GM21786 (cell line): ENCODE data around the gene MCM9.
"Not testable (repeated sequence)": the region's sequence is repeated elsewhere in the genome, so short reads cannot be mapped to it uniquely, and the experiment has no call there.

Experiments used
- ATAC-seq: cut with Tn5 transposase; IDR thresholded peaks from one replicate; pipeline ENCODE4 v1.9.1; 2021; ENCODE audit not compliant: unreplicated experiment

Gene MCM9

GRCh38 chr6:118808793-118809638 is 125.9 kb downstream of the MCM9 start:
- ATAC-seq, result peak; percentile 69

- no peak for ATAC-seq
These were observed 130.9 kb downstream of the MCM9 start for GRCh38 chr6:118804091-118804490.

DNA sequence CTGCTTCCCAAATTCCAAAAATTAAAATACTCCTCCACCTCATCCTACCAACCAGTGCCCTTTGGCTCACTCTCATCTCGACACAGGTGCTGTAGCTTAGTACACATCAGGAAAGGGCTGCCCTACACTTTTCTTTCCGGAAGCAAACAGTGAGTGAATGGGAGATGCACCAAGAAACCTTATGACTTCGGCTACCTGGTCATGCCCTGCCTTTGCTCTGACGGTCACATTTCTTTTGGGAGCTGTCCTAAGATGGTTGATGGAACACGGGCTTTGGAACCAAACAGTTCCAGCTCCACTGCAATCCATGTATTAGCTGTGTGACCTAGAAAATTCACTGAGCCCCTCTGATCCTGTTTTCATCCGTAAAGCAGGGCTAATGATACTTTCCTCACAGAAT is 133.7 kb downstream of the MCM9 start:
- ATAC-seq, result no peak

GRCh38 chr6:118800394-118801071 is 134.4 kb downstream of the MCM9 start:
- peak; percentile 98 for ATAC-seq

- no peak for ATAC-seq
These were observed 135.1 kb downstream of the MCM9 start for GRCh38 chr6:118799826-118800225.

GRCh38 chr6:118796548-118796947 is 138.4 kb downstream of the MCM9 start:
- not testable (repeated sequence) for ATAC-seq

- no peak for ATAC-seq
These were observed 143.5 kb downstream of the MCM9 start for GRCh38 chr6:118791499-118791898.

DNA sequence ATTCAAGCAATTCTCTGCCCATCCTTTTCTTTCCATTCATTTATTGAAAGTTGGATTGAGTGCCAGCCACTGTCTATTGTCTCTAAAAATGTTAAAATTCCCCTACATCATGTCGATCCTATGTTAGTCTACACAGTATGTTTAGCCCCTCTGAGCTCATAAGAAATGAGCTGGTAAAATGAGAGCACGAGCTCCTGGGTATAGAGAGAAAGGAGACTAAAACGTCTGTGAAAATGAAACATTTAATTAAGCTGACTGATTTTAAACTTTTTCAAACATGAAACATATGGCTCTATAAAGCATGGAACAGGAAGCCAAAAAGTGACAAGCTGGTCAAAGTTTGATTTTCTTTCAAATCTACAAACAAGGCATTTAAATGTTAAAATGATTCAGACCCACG is 145.0 kb downstream of the MCM9 start:
- no peak for ATAC-seq

DNA sequence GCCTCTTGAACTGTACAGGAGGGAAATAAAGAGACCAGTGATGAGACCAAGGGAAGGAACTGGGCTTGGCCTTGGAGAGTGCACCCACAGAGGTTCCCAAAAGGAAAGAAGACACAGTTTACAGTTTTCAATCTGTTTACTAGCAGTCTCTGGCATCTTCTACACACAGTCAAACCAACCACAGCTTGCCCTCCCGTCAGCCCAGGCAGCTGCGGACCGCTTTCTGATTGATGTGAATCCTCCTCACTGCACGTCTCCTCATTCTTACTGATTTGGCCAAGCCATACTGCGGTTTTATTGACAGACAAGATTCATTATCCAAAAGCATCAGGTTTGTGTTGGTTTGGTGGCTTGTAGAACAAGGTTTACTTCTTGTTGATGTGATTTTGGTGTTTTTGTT is 145.5 kb downstream of the MCM9 start:
- no peak for ATAC-seq

DNA sequence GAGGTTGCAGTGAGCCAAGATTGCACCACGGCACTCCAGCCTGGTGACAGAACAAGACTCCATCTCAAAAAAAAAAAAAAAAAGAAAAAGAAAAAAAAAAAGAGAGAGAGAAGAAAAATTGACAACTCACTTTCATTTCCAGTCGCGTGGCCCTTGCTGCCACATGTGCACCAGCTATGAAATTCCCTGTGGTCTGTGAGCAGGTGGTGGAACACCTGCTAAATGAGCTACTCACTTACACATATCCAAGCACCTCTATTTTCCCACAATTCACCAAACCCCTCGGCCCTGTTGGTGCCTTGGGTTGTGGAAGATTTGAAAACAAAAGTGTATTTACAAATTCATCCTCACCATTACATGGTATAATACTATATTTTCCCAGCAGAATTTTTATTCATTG is 146.3 kb downstream of the MCM9 start:
- ATAC-seq, result peak; percentile 49

GRCh38 chr6:118787724-118788423 is 147.1 kb downstream of the MCM9 start:
- ATAC-seq, result no peak

GRCh38 chr6:118786596-118787453 is 148.1 kb downstream of the MCM9 start:
- ATAC-seq, result no peak

GRCh38 chr6:118785601-118786000 is 149.4 kb downstream of the MCM9 start:
- no peak for ATAC-seq

GRCh38 chr6:118784641-118785164 is 150.3 kb downstream of the MCM9 start:
- no peak for ATAC-seq

DNA sequence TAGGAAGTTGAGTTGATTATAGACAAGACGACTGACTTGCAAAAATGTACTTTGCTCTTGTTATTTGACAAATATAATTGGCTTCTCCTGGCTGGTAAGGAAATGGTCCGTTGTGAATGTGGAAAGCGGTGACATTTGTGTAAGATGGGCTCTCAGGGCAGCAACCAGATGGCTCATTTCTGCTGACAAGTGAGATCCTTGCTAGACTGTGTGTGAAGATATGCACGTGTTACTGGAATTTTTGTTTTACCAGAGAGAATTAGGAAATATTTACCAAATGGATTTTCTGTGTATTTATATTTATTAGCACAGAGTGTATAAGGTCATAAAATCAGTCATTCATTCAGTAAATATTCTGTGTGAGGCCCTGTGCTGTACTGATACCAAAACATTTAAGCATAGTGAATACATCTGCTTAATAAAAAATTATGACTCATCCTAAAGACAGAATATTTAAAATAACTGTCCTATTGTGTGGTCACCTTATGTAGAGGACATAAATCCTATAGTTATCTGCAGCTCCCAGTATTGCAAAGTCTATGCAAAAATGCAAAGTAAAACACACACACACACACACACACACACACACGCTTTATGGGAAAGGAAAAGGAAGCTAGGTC is 150.9 kb downstream of the MCM9 start:
- no peak for ATAC-seq

DNA sequence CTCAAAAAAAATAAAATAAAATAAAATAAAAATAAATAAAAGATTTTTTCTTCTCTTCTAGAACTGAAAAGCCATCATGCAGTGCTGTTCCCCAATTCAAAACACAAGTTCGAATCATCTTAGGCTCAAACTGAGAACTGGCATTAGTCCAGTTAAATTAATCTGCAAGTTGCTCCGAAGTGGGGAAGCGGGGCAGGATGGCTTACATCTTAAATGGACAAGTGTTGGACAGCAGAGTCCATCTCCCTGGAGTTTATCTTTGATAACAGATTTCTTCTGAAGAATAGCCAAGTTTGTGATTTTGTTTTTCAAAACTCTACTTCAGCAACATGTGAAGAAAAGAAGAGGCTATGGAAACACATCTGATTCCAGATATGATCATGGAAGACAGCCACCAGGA is 152.3 kb downstream of the MCM9 start:
- no peak for ATAC-seq

DNA sequence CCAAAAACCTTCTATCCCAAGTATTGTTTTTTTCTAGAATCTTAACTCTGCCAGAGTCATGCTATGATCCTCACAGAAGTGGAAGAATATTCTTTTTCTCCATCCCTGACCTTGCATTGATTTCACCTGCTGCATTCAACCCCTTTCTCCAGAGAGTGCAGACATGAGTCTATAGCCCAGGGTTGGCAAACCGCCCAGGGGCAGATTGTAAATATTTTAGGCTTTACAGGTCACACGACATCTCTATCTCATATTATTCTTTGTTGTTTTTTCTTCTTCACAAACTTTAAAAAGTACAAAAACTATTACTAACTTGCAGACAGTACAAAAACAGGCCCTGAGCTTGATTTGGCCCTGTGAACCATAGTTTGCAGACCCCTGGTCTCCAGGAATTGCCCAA is 153.1 kb downstream of the MCM9 start:
- ATAC-seq, result no peak

- no peak for ATAC-seq
These were observed 154.3 kb downstream of the MCM9 start for GRCh38 chr6:118780668-118781067.

GRCh38 chr6:118776607-118777549 is 158.1 kb downstream of the MCM9 start:
- peak; percentile 85 for ATAC-seq
